Neural crest cell (in vitro differentiated cells): ENCODE measurements around the gene GAB2. TPM values are rescaled to one million over a fixed set of nuclear protein-coding genes. Genes with fewer than 3 reads are reported as not detected.
A peak's percentile ranks its signal among the peaks of the same experiment; 100 is the strongest.

Source experiments
- DNase-seq: peaks from one replicate; pipeline ENCODE4 v3.0.0; 2021; ENCODE audit warnings: low read depth, mixed read lengths, low spot score
- H3K27ac Mint-ChIP-seq: one replicate; pipeline ENCODE4 v1.8.0; 2021; ENCODE audit warnings: mild to moderate bottlenecking, mixed read lengths; ENCODE audit not compliant: unreplicated experiment
- H3K27me3 Mint-ChIP-seq: 2 replicates; pipeline ENCODE4 v1.8.0; 2021; ENCODE audit warnings: low read depth, mild to moderate bottlenecking, mixed read lengths
- H3K36me3 Mint-ChIP-seq: 2 replicates; pipeline ENCODE4 v1.8.0; 2021; ENCODE audit warnings: low read depth, mild to moderate bottlenecking, mixed read lengths
- H3K4me1 Mint-ChIP-seq: 2 replicates; pipeline ENCODE4 v1.8.0; 2021; ENCODE audit warnings: mixed read lengths
- H3K4me3 Mint-ChIP-seq: one replicate; pipeline ENCODE4 v1.8.0; 2021; ENCODE audit warnings: mild to moderate bottlenecking, mixed read lengths
- H3K9me3 Mint-ChIP-seq: 2 replicates; pipeline ENCODE4 v1.8.0; 2021; ENCODE audit warnings: mixed read lengths
- total RNA-seq: library from RNA; stranded (reverse); gene quantifications from 2 replicates; pipeline ENCODE4 v1.2.1, GENCODE V29; 2021
- TF ChIP-seq, protein P1 (sequence below): fragments of 200-600 bp; sonication (generic); conservative IDR thresholded peaks from 2 replicates; pipeline ENCODE4 v1.5.0; 2021; ENCODE audit warnings: antibody characterized with exemption, mild to moderate bottlenecking

Gene GAB2
- total RNA-seq, 1 donor from 2014 or later: 27.9 TPM

DNA sequence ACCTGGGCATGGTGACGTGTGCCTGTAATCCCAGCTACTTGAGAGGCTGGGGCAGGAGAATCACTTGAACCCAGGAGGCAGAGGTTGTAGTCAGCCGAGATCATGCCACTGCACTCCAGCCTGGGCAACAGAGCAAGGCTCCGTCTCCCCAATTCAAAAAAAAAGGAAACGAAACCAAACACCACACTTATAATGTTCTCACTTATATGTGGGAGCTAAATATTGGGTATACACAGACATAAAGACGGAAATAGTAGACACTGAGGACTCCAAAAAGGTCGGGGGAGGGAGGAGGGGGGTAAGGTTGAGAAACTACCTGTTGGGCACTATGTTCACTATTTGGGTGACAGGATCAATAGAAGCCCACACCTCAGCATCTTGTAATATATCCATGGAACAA lies 94.3 kb downstream of the GAB2 start:
- TF ChIP-seq, protein P1, sequence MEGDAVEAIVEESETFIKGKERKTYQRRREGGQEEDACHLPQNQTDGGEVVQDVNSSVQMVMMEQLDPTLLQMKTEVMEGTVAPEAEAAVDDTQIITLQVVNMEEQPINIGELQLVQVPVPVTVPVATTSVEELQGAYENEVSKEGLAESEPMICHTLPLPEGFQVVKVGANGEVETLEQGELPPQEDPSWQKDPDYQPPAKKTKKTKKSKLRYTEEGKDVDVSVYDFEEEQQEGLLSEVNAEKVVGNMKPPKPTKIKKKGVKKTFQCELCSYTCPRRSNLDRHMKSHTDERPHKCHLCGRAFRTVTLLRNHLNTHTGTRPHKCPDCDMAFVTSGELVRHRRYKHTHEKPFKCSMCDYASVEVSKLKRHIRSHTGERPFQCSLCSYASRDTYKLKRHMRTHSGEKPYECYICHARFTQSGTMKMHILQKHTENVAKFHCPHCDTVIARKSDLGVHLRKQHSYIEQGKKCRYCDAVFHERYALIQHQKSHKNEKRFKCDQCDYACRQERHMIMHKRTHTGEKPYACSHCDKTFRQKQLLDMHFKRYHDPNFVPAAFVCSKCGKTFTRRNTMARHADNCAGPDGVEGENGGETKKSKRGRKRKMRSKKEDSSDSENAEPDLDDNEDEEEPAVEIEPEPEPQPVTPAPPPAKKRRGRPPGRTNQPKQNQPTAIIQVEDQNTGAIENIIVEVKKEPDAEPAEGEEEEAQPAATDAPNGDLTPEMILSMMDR: no peak

DNA sequence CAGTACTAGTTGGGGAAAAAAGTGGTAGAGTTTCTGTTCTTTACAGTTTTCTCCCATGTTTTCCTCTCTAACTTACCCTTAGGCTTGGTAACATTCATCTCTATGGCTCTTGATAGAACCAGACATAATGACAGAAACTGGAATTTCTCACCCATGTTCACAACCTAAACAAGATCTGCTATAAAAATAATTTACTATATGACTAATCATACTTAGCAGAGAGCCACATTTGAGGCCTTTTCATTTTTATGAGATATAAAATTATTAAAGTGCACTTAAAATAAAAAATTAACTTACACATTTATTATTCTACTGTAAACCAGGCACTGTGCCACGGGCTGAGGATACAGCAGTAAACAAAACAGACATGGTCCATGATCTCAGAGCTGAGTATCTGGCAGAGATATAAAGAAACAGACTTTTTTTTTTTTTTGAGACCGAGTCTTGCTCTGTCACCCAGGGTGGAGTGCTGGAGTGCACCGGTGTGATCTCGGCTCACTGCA lies 98.1 kb downstream of the GAB2 start:
- H3K27me3 Mint-ChIP-seq: no peaks in the 10 kb centered on the region
- peak overlapping the region; percentile 49 for H3K4me3 Mint-ChIP-seq
- TF ChIP-seq, protein P1: no peak
- no peak for DNase-seq
- H3K9me3 Mint-ChIP-seq: peaks cover 5% of the 10 kb centered on the region
- H3K36me3 Mint-ChIP-seq: peaks cover 5% of the 10 kb centered on the region
- H3K27ac Mint-ChIP-seq: peak overlapping the region; percentile 69
- peaks cover 32% of the 10 kb centered on the region for H3K4me1 Mint-ChIP-seq

More for the DNA sequence above, 94.3 kb downstream of the GAB2 start:
- no peak for DNase-seq
- peaks cover 5% of the 10 kb centered on the region for H3K36me3 Mint-ChIP-seq
- no peaks in the 10 kb centered on the region for H3K27me3 Mint-ChIP-seq
- no peak overlapping the region for H3K27ac Mint-ChIP-seq
- H3K4me1 Mint-ChIP-seq: peaks cover 16% of the 10 kb centered on the region
- H3K4me3 Mint-ChIP-seq: no peak overlapping the region
- peaks cover 9% of the 10 kb centered on the region for H3K9me3 Mint-ChIP-seq

DNA sequence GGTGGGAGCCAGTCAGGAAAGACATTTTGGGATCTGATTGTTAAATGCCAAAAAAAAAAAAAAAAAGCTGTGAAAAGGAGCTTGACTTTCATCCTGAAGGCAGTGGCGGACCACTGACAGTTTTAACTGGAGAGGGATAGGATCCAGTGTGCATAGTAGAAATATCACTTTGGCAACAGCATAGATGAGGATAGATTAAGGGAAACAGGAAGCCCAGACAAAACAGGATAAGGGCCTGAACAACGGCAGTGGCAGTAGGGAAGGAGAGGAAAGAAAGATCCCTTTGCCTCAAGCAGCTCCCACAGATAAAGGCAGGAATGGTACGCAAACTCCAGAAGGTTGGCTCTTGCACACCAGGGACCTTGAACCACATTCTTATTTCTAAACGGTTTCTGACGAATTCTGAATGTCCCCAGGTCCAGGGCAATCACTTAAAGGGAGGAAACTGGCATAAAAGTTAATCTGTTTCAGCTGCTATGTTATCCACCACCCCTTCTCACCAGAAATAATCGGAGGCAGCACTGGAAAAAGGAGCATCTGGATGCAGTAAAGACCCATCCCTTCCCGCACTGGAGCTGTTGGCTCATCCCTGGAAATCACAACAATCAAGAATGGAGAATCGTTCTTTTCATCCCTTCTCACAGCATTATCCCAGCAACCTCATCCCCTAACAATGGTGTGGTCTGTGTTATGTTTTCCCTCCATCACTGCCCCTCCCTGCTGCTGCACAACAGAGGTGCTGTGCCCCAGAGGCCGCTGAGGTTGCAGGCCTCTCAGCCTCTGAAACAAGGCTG lies 99.1 kb downstream of the GAB2 start:
- Mint-ChIP-seq H3K4me3 (peak overlapping the region; percentile 49), H3K4me1 (peaks cover 40% of the 10 kb centered on the region), H3K36me3 (peaks cover 5% of the 10 kb centered on the region), H3K9me3 (peaks cover 5% of the 10 kb centered on the region), H3K27ac (peak overlapping the region; percentile 69), H3K27me3 (no peaks in the 10 kb centered on the region)
- peak; percentile 20 for DNase-seq
- TF ChIP-seq, protein P1: no peak

DNA sequence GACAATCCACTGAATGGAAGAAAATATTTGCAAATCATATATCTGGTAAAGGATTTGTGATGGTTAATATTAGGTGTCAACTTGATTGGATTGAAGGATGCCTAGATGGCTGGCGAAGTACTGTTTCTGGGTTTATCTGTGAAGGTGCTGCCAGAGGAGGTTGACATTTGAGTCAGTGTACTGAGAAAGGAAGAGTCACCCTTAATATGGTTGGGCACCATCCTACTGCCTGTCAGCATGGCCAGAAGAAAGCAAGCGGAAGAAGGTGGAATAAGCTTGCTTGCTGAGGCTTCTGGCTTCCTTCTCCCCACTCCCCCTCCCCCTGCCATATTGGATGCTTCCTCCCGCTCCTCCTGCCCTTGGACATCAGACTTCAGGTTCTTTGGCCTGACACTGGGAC lies 101.9 kb downstream of the GAB2 start:
- H3K4me3 Mint-ChIP-seq: no peak overlapping the region
- DNase-seq: no peak
- TF ChIP-seq, protein P1: no peak
- no peaks in the 10 kb centered on the region for H3K36me3 Mint-ChIP-seq
- peaks cover 44% of the 10 kb centered on the region for H3K4me1 Mint-ChIP-seq
- H3K27ac Mint-ChIP-seq: no peak overlapping the region
- H3K9me3 Mint-ChIP-seq: no peaks in the 10 kb centered on the region
- H3K27me3 Mint-ChIP-seq: no peaks in the 10 kb centered on the region

DNA sequence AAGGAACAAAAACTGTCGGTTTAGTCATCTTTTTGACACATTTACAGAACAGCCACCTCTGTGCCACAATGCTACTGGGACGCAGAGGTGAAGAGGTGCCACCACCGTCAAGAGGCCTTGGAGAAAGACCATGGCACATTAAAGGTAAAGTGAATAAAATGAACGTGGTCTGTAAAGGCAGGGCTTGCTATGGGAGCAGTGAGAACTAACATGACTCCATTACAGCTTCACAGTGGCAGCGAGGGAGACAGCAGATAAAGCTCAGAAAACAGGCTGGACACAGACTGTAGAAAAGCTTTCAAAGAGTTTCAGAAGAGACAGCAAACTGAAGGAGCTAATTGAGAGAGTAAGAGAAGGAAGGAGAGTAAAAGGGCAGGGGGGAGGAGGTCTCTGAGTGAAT lies 102.9 kb downstream of the GAB2 start:
- TF ChIP-seq, protein P1: no peak
- no peaks in the 10 kb centered on the region for H3K27me3 Mint-ChIP-seq
- H3K4me3 Mint-ChIP-seq: no peak overlapping the region
- H3K9me3 Mint-ChIP-seq: no peaks in the 10 kb centered on the region
- H3K27ac Mint-ChIP-seq: no peak overlapping the region
- DNase-seq: no peak
- no peaks in the 10 kb centered on the region for H3K36me3 Mint-ChIP-seq
- peaks cover 46% of the 10 kb centered on the region for H3K4me1 Mint-ChIP-seq
